ENCODE data around the gene USP10. TPM values are rescaled to one million over a fixed set of nuclear protein-coding genes. Genes with fewer than 3 reads are reported as not detected.

USP10 gene
- polyA plus RNA-seq, 10 donors, result 53.1 to 79.2 (median 64.1) TPM

- DNase-seq, result no peak
Observed at GRCh38 chr16:84768808-84769197, 69.0 kb downstream of the USP10 start.

- no peak for DNase-seq
Observed at GRCh38 chr16:84769416-84769815, 69.6 kb downstream of the USP10 start.

GRCh38 chr16:84773312-84773711 lies 73.5 kb downstream of the USP10 start:
- DNase-seq, result no peak

- no peak for DNase-seq
Observed at GRCh38 chr16:84774810-84775209, 75.0 kb downstream of the USP10 start.

GRCh38 chr16:84775262-84775810 lies 75.5 kb downstream of the USP10 start:
- DNase-seq, result no peak

- no peak for DNase-seq
Observed at GRCh38 chr16:84777435-84777834, 77.6 kb downstream of the USP10 start.

- DNase-seq, result no peak
Observed at GRCh38 chr16:84778720-84779119, 78.9 kb downstream of the USP10 start.

- no peak for DNase-seq
Observed at GRCh38 chr16:84780063-84780462, 80.3 kb downstream of the USP10 start.

GRCh38 chr16:84780544-84781376 lies 81.0 kb downstream of the USP10 start:
- DNase-seq, result no peak

- no peak for DNase-seq
Observed at GRCh38 chr16:84782846-84783245, 83.0 kb downstream of the USP10 start.

- DNase-seq, result peak; percentile 59 to 77 (median 75)
Observed at GRCh38 chr16:84785843-84786581, 86.2 kb downstream of the USP10 start.

- no peak for DNase-seq
Observed at GRCh38 chr16:84786605-84787262, 86.9 kb downstream of the USP10 start.

- DNase-seq, result peak in 1 of 3 donors; percentile 44
Observed at GRCh38 chr16:84787263-84787622, 87.4 kb downstream of the USP10 start.

- DNase-seq, result peak; percentile 52 to 69 (median 54)
Observed at GRCh38 chr16:84788920-84789391, 89.2 kb downstream of the USP10 start.

- DNase-seq, result no peak
Observed at GRCh38 chr16:84789431-84789830, 89.6 kb downstream of the USP10 start.

- DNase-seq, result no peak
Observed at GRCh38 chr16:84790301-84790700, 90.5 kb downstream of the USP10 start.

- DNase-seq, result no peak
Observed at GRCh38 chr16:84791088-84791487, 91.3 kb downstream of the USP10 start.

- DNase-seq, result no peak
Observed at GRCh38 chr16:84791501-84791900, 91.7 kb downstream of the USP10 start.

- no peak for DNase-seq
Observed at GRCh38 chr16:84794186-84794585, 94.4 kb downstream of the USP10 start.

- no peak for DNase-seq
Observed at GRCh38 chr16:84794626-84795025, 94.8 kb downstream of the USP10 start.

- DNase-seq, result peak; percentile 74 to 90 (median 75)
Observed at GRCh38 chr16:84795329-84796053, 95.7 kb downstream of the USP10 start.
